Fibroblast of skin of right quadriceps (primary cell): ENCODE measurements around the gene CD3E.

Source experiments
- DNase-seq: peaks from one replicate; pipeline ENCODE4 v3.0.0-alpha.2; 2013

CD3E gene

GRCh38 chr11:118304568-118305248 lies at the start of gene CD3E:
Gene CD3E (plus strand): TSS chr11:118304730. CDS start chr11:118304953, 223 bp downstream.
- DNase-seq, result no peak

- DNase-seq, result no peak
Observed at GRCh38 chr11:118258410-118258809, 46.1 kb upstream of the CD3E start.

- DNase-seq, result no peak
Observed at GRCh38 chr11:118259138-118259537, 45.4 kb upstream of the CD3E start.

GRCh38 chr11:118260353-118260752 lies 44.2 kb upstream of the CD3E start:
- DNase-seq, result no peak

- DNase-seq, result no peak
Observed at GRCh38 chr11:118263112-118263511, 41.4 kb upstream of the CD3E start.

GRCh38 chr11:118263695-118264568 lies 40.6 kb upstream of the CD3E start, which contains the start of gene MPZL2:
Gene MPZL2 (minus strand): TSS chr11:118264297. CDS start chr11:118264153, 144 bp downstream.
- DNase-seq, result no peak

GRCh38 chr11:118264569-118265465 lies 39.7 kb upstream of the CD3E start:
- DNase-seq, result no peak

GRCh38 chr11:118265954-118266353 lies 38.6 kb upstream of the CD3E start:
- no peak for DNase-seq

- no peak for DNase-seq
Observed at GRCh38 chr11:118267486-118267885, 37.0 kb upstream of the CD3E start.

GRCh38 chr11:118272001-118272400 lies 32.5 kb upstream of the CD3E start:
- no peak for DNase-seq

- DNase-seq, result no peak
Observed at GRCh38 chr11:118274186-118274585, 30.3 kb upstream of the CD3E start.

GRCh38 chr11:118275176-118275575 lies 29.4 kb upstream of the CD3E start:
- DNase-seq, result peak; percentile 11

GRCh38 chr11:118276422-118276821 lies 28.1 kb upstream of the CD3E start:
- DNase-seq, result no peak

GRCh38 chr11:118277312-118277711 lies 27.2 kb upstream of the CD3E start:
- DNase-seq, result no peak

- DNase-seq, result no peak
Observed at GRCh38 chr11:118281284-118281683, 23.2 kb upstream of the CD3E start.

- no peak for DNase-seq
Observed at GRCh38 chr11:118282606-118283005, 21.9 kb upstream of the CD3E start.

GRCh38 chr11:118283037-118283636 lies 21.4 kb upstream of the CD3E start:
- no peak for DNase-seq

- no peak for DNase-seq
Observed at GRCh38 chr11:118283756-118284350, 20.7 kb upstream of the CD3E start.

GRCh38 chr11:118286545-118286944 lies 18.0 kb upstream of the CD3E start:
- no peak for DNase-seq

- DNase-seq, result peak; percentile 41
Observed at GRCh38 chr11:118287006-118287405, 17.5 kb upstream of the CD3E start.

- peak; percentile 13 for DNase-seq
Observed at GRCh38 chr11:118289401-118289800, 15.1 kb upstream of the CD3E start.

GRCh38 chr11:118290923-118291322 lies 13.6 kb upstream of the CD3E start:
- no peak for DNase-seq
